Measurements from ENCODE around the gene UGT1A4. TPM values are rescaled to one million over a fixed set of nuclear protein-coding genes. Genes with fewer than 3 reads are reported as not detected.

Gene UGT1A4
- not detected for total RNA-seq
- not detected for polyA plus RNA-seq (ENCODE audit: insufficient read depth in 1 of 8, insufficient read length in 8 of 8, low replicate concordance in 1 of 8)
- long read RNA-seq, donor 1, result 0 reads
- long read RNA-seq, donor 2, result 0 reads
- long read RNA-seq, donor 3, result 0 reads
- long read RNA-seq, donor 4, result 0 reads
- long read RNA-seq, donor 5, result 0 reads
- long read RNA-seq, donor 6, result 0 reads
- long read RNA-seq, donor 7, result 0 reads
- long read RNA-seq, donor 8, result 0 reads
- long read RNA-seq, donor 9, result 0 reads
- long read RNA-seq, donor 10, result 0 reads
- long read RNA-seq, donor 11, result 0 reads

GRCh38 chr2:233718552-233718951, at the start of gene UGT1A4:
Gene UGT1A4, plus strand, starts transcription at chr2:233718736. Its CDS starts 85 bp downstream, at chr2:233718821.
- no peaks in the 10 kb centered on the region for H3K9me3 ChIP-seq (replicated peaks; ENCODE audit: control insufficient read depth, low read depth, low read length)
- no peak within 1 kb of the TSS for H3K4me3 ChIP-seq (ENCODE audit: low read length)
- H3K27ac ChIP-seq (ENCODE audit: low read length), result no peak within 1 kb of the TSS
- no peak for DNase-seq
- peaks cover 2% of the 10 kb centered on the region for H3K27me3 ChIP-seq (ENCODE audit: control insufficient read depth, insufficient read depth, low read length)
- WGBS (ENCODE audit: insufficient coverage), result 72% methylated on average over 7 of the region's 7 CpGs
- no peaks in the 10 kb centered on the region for H3K4me1 ChIP-seq (ENCODE audit: control insufficient read depth, insufficient read depth, low read length)
- no peaks in the 10 kb centered on the region for H3K36me3 ChIP-seq (ENCODE audit: control insufficient read depth, insufficient read depth, low read length)

- no peak for DNase-seq
- Histone ChIP-seq H3K4me1 (ENCODE audit: control insufficient read depth, insufficient read depth, low read length) (no peaks in the 10 kb centered on the region), H3K4me3 (ENCODE audit: low read length) (no peak within 1 kb of the TSS), H3K9me3 (replicated peaks; ENCODE audit: control insufficient read depth, low read depth, low read length) (no peaks in the 10 kb centered on the region), H3K27me3 (ENCODE audit: control insufficient read depth, insufficient read depth, low read length) (no peaks in the 10 kb centered on the region), H3K36me3 (ENCODE audit: control insufficient read depth, insufficient read depth, low read length) (no peaks in the 10 kb centered on the region), H3K27ac (ENCODE audit: low read length) (no peak within 1 kb of the TSS)
- WGBS (ENCODE audit: insufficient coverage), result 94% methylated on average over 2 of the region's 5 CpGs
Observed at GRCh38 chr2:233671290-233672161, 47.0 kb upstream of the UGT1A4 start, which contains the start of gene UGT1A9. Gene UGT1A9, plus strand, starts transcription at chr2:233671898. Its CDS starts 37 bp downstream, at chr2:233671935.

GRCh38 chr2:233672886-233673285, 45.6 kb upstream of the UGT1A4 start:
- DNase-seq, result no peak
- Histone ChIP-seq H3K9me3 (replicated peaks; ENCODE audit: control insufficient read depth, low read depth, low read length) (no peaks in the 10 kb centered on the region), H3K4me3 (ENCODE audit: low read length) (no peak overlapping the region), H3K4me1 (ENCODE audit: control insufficient read depth, insufficient read depth, low read length) (no peaks in the 10 kb centered on the region), H3K27me3 (ENCODE audit: control insufficient read depth, insufficient read depth, low read length) (no peaks in the 10 kb centered on the region), H3K27ac (ENCODE audit: low read length) (no peak overlapping the region), H3K36me3 (ENCODE audit: control insufficient read depth, insufficient read depth, low read length) (no peaks in the 10 kb centered on the region)
- WGBS (ENCODE audit: insufficient coverage), result no CpG with 5 or more reads among the region's 3 CpGs

- no peak for DNase-seq
- Histone ChIP-seq H3K9me3 (replicated peaks; ENCODE audit: control insufficient read depth, low read depth, low read length) (no peaks in the 10 kb centered on the region), H3K4me1 (ENCODE audit: control insufficient read depth, insufficient read depth, low read length) (no peaks in the 10 kb centered on the region), H3K27ac (ENCODE audit: low read length) (no peak overlapping the region), H3K36me3 (ENCODE audit: control insufficient read depth, insufficient read depth, low read length) (no peaks in the 10 kb centered on the region), H3K27me3 (ENCODE audit: control insufficient read depth, insufficient read depth, low read length) (no peaks in the 10 kb centered on the region), H3K4me3 (ENCODE audit: low read length) (no peak overlapping the region)
Observed at GRCh38 chr2:233673896-233674295, 44.6 kb upstream of the UGT1A4 start.

GRCh38 chr2:233674314-233674713, 44.2 kb upstream of the UGT1A4 start:
- H3K27me3 ChIP-seq (ENCODE audit: control insufficient read depth, insufficient read depth, low read length), result no peaks in the 10 kb centered on the region
- WGBS (ENCODE audit: insufficient coverage), result no CpG with 5 or more reads among the region's 1 CpG
- H3K4me1 ChIP-seq (ENCODE audit: control insufficient read depth, insufficient read depth, low read length), result no peaks in the 10 kb centered on the region
- H3K27ac ChIP-seq (ENCODE audit: low read length), result no peak overlapping the region
- H3K9me3 ChIP-seq (replicated peaks; ENCODE audit: control insufficient read depth, low read depth, low read length), result no peaks in the 10 kb centered on the region
- H3K36me3 ChIP-seq (ENCODE audit: control insufficient read depth, insufficient read depth, low read length), result no peaks in the 10 kb centered on the region
- DNase-seq, result no peak
- no peak overlapping the region for H3K4me3 ChIP-seq (ENCODE audit: low read length)

DNA sequence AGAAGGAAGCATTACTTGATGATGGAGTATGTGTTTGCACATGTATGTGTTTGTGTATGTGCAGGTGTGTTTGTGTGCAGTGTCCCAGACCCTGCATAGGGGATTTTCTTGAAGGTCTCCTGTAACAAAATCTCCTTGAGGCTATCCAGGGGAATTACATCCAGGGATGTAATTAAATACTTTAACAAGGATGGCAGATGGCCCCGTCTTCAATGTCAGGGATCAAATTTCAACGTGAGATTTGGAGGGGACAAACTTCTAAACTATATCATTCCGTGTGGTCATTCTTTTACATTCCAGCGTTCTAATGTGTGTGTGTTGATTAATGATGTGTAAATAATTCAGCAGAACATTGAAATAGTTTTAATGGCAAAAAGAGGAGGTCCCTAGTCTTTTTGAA, 43.5 kb upstream of the UGT1A4 start:
- no peak for DNase-seq
- H3K27me3 ChIP-seq (ENCODE audit: control insufficient read depth, insufficient read depth, low read length), result no peaks in the 10 kb centered on the region
- 0% methylated on average over 1 of the region's 4 CpGs for WGBS (ENCODE audit: insufficient coverage)
- no peaks in the 10 kb centered on the region for H3K9me3 ChIP-seq (replicated peaks; ENCODE audit: control insufficient read depth, low read depth, low read length)
- no peaks in the 10 kb centered on the region for H3K4me1 ChIP-seq (ENCODE audit: control insufficient read depth, insufficient read depth, low read length)
- no peaks in the 10 kb centered on the region for H3K36me3 ChIP-seq (ENCODE audit: control insufficient read depth, insufficient read depth, low read length)
- H3K27ac ChIP-seq (ENCODE audit: low read length), result no peak overlapping the region
- H3K4me3 ChIP-seq (ENCODE audit: low read length), result no peak overlapping the region

- no peak overlapping the region for H3K4me3 ChIP-seq (ENCODE audit: low read length)
- WGBS (ENCODE audit: insufficient coverage), result no CpG with 5 or more reads among the region's 2 CpGs
- no peaks in the 10 kb centered on the region for H3K36me3 ChIP-seq (ENCODE audit: control insufficient read depth, insufficient read depth, low read length)
- H3K27me3 ChIP-seq (ENCODE audit: control insufficient read depth, insufficient read depth, low read length), result no peaks in the 10 kb centered on the region
- H3K27ac ChIP-seq (ENCODE audit: low read length), result no peak overlapping the region
- H3K9me3 ChIP-seq (replicated peaks; ENCODE audit: control insufficient read depth, low read depth, low read length), result no peaks in the 10 kb centered on the region
- H3K4me1 ChIP-seq (ENCODE audit: control insufficient read depth, insufficient read depth, low read length), result no peaks in the 10 kb centered on the region
- no peak for DNase-seq
Observed at GRCh38 chr2:233676046-233676445, 42.5 kb upstream of the UGT1A4 start.

DNA sequence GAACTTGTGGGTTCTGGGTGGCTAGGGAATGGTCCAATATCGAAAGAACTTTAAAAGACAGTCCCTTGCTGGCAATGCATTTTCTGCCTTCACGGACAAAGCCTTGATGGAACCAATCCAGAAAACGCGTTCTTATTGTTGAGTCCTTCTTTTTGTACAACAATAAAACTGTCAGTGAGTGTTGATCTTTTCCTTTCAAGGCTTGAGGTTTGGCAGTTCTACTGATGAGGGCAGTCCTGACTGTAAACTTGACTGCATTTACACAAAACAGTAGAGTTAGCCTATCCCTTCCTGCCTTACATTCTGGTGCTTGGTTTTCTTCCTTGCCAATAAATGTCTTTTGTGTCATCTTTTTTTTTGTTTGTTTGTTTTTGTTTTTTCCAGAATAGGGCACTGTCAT, 39.3 kb upstream of the UGT1A4 start:
- no peaks in the 10 kb centered on the region for H3K4me1 ChIP-seq (ENCODE audit: control insufficient read depth, insufficient read depth, low read length)
- 80% methylated on average over 2 of the region's 4 CpGs for WGBS (ENCODE audit: insufficient coverage)

DNA sequence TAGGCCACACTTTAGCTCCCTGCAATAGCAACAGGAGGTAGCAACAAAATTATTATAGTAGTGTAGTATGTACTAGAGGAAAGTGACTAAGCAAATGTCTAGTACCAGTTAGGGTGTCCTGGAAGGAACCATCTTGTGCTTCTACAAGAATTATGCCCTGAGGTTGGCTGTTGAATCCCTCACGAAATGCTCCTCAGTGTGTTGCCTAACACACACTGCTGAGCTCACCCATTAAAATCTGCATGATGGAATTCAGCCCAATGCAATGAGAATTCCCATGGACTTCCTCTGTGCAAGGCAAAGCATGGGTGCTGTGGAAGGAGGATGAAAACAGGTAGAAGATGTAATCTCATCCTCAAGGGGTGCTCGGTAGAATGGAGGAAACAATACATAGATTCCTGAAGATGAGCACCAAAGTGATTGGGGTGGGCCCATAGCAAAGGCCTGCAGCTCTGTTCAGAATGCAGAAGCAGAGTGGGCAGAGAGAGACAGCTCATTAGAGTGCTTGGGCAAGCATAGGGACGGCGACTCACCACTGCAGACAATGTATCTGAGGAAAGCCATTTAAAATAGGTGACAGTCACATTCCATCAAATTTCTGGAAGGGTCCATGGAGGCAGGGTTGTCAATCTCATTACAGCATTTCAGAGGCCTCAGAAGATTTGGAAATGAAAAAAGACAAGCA, 38.0 kb upstream of the UGT1A4 start:
- no peaks in the 10 kb centered on the region for H3K9me3 ChIP-seq (replicated peaks; ENCODE audit: control insufficient read depth, low read depth, low read length)
- H3K27ac ChIP-seq (ENCODE audit: low read length), result no peak overlapping the region
- no peaks in the 10 kb centered on the region for H3K4me1 ChIP-seq (ENCODE audit: control insufficient read depth, insufficient read depth, low read length)
- 86% methylated on average over 3 of the region's 4 CpGs for WGBS (ENCODE audit: insufficient coverage)
- H3K27me3 ChIP-seq (ENCODE audit: control insufficient read depth, insufficient read depth, low read length), result no peaks in the 10 kb centered on the region
- no peaks in the 10 kb centered on the region for H3K36me3 ChIP-seq (ENCODE audit: control insufficient read depth, insufficient read depth, low read length)
- no peak for DNase-seq
- no peak overlapping the region for H3K4me3 ChIP-seq (ENCODE audit: low read length)

More for the DNA sequence above, 39.3 kb upstream of the UGT1A4 start:
- no peaks in the 10 kb centered on the region for H3K36me3 ChIP-seq (ENCODE audit: control insufficient read depth, insufficient read depth, low read length)
- no peak overlapping the region for H3K4me3 ChIP-seq (ENCODE audit: low read length)
- no peak overlapping the region for H3K27ac ChIP-seq (ENCODE audit: low read length)
- no peaks in the 10 kb centered on the region for H3K27me3 ChIP-seq (ENCODE audit: control insufficient read depth, insufficient read depth, low read length)
- no peaks in the 10 kb centered on the region for H3K9me3 ChIP-seq (replicated peaks; ENCODE audit: control insufficient read depth, low read depth, low read length)
- DNase-seq, result no peak

DNA sequence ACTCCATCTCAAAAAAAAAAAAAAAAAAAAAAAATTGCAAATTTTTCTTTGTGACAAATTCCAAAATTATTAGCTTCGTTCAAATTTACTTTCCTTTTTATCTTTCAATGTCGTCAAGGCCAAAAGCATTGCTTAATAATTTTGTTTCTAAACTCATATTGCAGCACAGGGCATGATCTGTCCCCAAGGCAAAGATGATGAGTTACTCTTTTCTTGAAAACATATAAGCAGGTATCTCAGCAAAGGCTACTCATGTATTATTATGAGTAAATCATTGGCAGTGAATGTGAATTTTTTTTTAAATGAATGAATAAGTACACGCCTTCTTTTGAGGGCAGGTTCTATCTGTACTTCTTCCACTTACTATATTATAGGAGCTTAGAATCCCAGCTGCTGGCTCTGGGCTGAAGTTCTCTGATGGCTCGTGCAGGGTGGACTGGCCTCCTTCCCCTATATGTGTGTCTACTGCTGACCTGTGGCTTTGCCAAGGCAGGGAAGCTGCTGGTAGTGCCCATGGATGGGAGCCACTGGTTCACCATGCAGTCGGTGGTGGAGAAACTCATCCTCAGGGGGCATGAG, 36.9 kb upstream of the UGT1A4 start, which contains the start of gene UGT1A7:
TSS of gene UGT1A7 (plus strand) at position 381 of the 579 bp plus-strand sequence. CDS start at position 418, 37 bp downstream.
- Histone ChIP-seq H3K36me3 (ENCODE audit: control insufficient read depth, insufficient read depth, low read length) (no peaks in the 10 kb centered on the region), H3K27me3 (ENCODE audit: control insufficient read depth, insufficient read depth, low read length) (peaks cover 2% of the 10 kb centered on the region), H3K9me3 (replicated peaks; ENCODE audit: control insufficient read depth, low read depth, low read length) (no peaks in the 10 kb centered on the region), H3K4me1 (ENCODE audit: control insufficient read depth, insufficient read depth, low read length) (no peaks in the 10 kb centered on the region), H3K4me3 (ENCODE audit: low read length) (no peak within 1 kb of the TSS), H3K27ac (ENCODE audit: low read length) (no peak within 1 kb of the TSS)
- WGBS (ENCODE audit: insufficient coverage), result no CpG with 5 or more reads among the region's 5 CpGs
- DNase-seq, result no peak
